ENCODE results near the gene IL16.

IL16 gene

GRCh38 chr15:81175496-81175895 lies 21.2 kb upstream of the IL16 start:
- Histone ChIP-seq H3K9ac (no peak overlapping the region), H3K36me3 (ENCODE audit: insufficient read depth) (no peaks in the 10 kb centered on the region), H3K4me2 (no peak overlapping the region), H2AFZ (ENCODE audit: low read depth) (no peak overlapping the region), H3K27ac (no peak overlapping the region), H4K20me1 (ENCODE audit: insufficient read depth) (no peaks in the 10 kb centered on the region), H3K4me1 (ENCODE audit: low read depth, poor library complexity, severe bottlenecking) (no peaks in the 10 kb centered on the region), H3K27me3 (ENCODE audit: insufficient read depth, low read depth) (no peaks in the 10 kb centered on the region), H3K79me2 (ENCODE audit: insufficient read depth, low read depth) (no peaks in the 10 kb centered on the region), H3K4me3 (IDR thresholded peaks at IDR 0.05; ENCODE audit: insufficient read depth, low read depth, low read length) (no peak overlapping the region)
- TF ChIP-seq CTCF (conservative IDR thresholded peaks at IDR 0.05; ENCODE audit: low read depth, low read length), result no peak

- Histone ChIP-seq H3K79me2 (ENCODE audit: insufficient read depth, low read depth) (no peaks in the 10 kb centered on the region), H3K4me2 (no peak overlapping the region), H3K36me3 (ENCODE audit: insufficient read depth) (no peaks in the 10 kb centered on the region), H4K20me1 (ENCODE audit: insufficient read depth) (no peaks in the 10 kb centered on the region), H3K4me3 (IDR thresholded peaks at IDR 0.05; ENCODE audit: insufficient read depth, low read depth, low read length) (no peak overlapping the region), H3K4me1 (ENCODE audit: low read depth, poor library complexity, severe bottlenecking) (no peaks in the 10 kb centered on the region), H3K27ac (no peak overlapping the region), H3K9ac (no peak overlapping the region), H3K27me3 (ENCODE audit: insufficient read depth, low read depth) (no peaks in the 10 kb centered on the region), H2AFZ (ENCODE audit: low read depth) (no peak overlapping the region)
- no peak for TF ChIP-seq CTCF (conservative IDR thresholded peaks at IDR 0.05; ENCODE audit: low read depth, low read length)
Observed at GRCh38 chr15:81176291-81176893, 20.3 kb upstream of the IL16 start.

- H3K79me2 ChIP-seq (ENCODE audit: insufficient read depth, low read depth), result no peaks in the 10 kb centered on the region
- no peak overlapping the region for H3K27ac ChIP-seq
- no peaks in the 10 kb centered on the region for H3K4me1 ChIP-seq (ENCODE audit: low read depth, poor library complexity, severe bottlenecking)
- H4K20me1 ChIP-seq (ENCODE audit: insufficient read depth), result no peaks in the 10 kb centered on the region
- no peak overlapping the region for H2AFZ ChIP-seq (ENCODE audit: low read depth)
- TF ChIP-seq CTCF (conservative IDR thresholded peaks at IDR 0.05; ENCODE audit: low read depth, low read length), result no peak
- no peaks in the 10 kb centered on the region for H3K36me3 ChIP-seq (ENCODE audit: insufficient read depth)
- H3K4me2 ChIP-seq, result no peak overlapping the region
- H3K9ac ChIP-seq, result no peak overlapping the region
- no peak overlapping the region for H3K4me3 ChIP-seq (IDR thresholded peaks at IDR 0.05; ENCODE audit: insufficient read depth, low read depth, low read length)
- no peaks in the 10 kb centered on the region for H3K27me3 ChIP-seq (ENCODE audit: insufficient read depth, low read depth)
Observed at GRCh38 chr15:81178365-81178764, 18.3 kb upstream of the IL16 start.

- no peaks in the 10 kb centered on the region for H4K20me1 ChIP-seq (ENCODE audit: insufficient read depth)
- H3K27me3 ChIP-seq (ENCODE audit: insufficient read depth, low read depth), result no peaks in the 10 kb centered on the region
- TF ChIP-seq CTCF (conservative IDR thresholded peaks at IDR 0.05; ENCODE audit: low read depth, low read length), result no peak
- H3K4me2 ChIP-seq, result no peak overlapping the region
- no peak overlapping the region for H2AFZ ChIP-seq (ENCODE audit: low read depth)
- no peak overlapping the region for H3K4me3 ChIP-seq (IDR thresholded peaks at IDR 0.05; ENCODE audit: insufficient read depth, low read depth, low read length)
- no peak overlapping the region for H3K27ac ChIP-seq
- no peak overlapping the region for H3K9ac ChIP-seq
- H3K4me1 ChIP-seq (ENCODE audit: low read depth, poor library complexity, severe bottlenecking), result no peaks in the 10 kb centered on the region
- no peaks in the 10 kb centered on the region for H3K79me2 ChIP-seq (ENCODE audit: insufficient read depth, low read depth)
- H3K36me3 ChIP-seq (ENCODE audit: insufficient read depth), result no peaks in the 10 kb centered on the region
Observed at GRCh38 chr15:81181220-81181619, 15.5 kb upstream of the IL16 start.
